ENCODE measurements around the gene SYMPK.

Gene SYMPK

GRCh38 chr19:45895519-45895972, 32.6 kb upstream of the SYMPK start:
- TF ChIP-seq SUZ12 (IDR thresholded peaks at IDR 0.05; ENCODE audit: extremely low read depth, insufficient read depth, insufficient read length) (no peak), ZNF274 (IDR thresholded peaks at IDR 0.05; ENCODE audit: low read depth, low read length) (no peak), YY1 (IDR thresholded peaks at IDR 0.05; ENCODE audit: insufficient read depth, insufficient read length) (no peak)
- no peak for DNase-seq (ENCODE audit: low read depth, low spot score)
- peaks cover 3% of the 10 kb centered on the region for H3K4me1 ChIP-seq (ENCODE audit: insufficient read depth, insufficient read length)
- H3K9me3 ChIP-seq (ENCODE audit: insufficient read depth, low read length) = no peaks in the 10 kb centered on the region
- peaks cover 7% of the 10 kb centered on the region for H3K27me3 ChIP-seq (ENCODE audit: insufficient read depth, insufficient read length)
- no peak overlapping the region for H3K4me3 ChIP-seq (ENCODE audit: insufficient read length, low read depth)
- no peak overlapping the region for H3K9ac ChIP-seq (ENCODE audit: insufficient read length, low read depth)
- H3K36me3 ChIP-seq (ENCODE audit: insufficient read depth, insufficient read length, low read length) = peaks cover 3% of the 10 kb centered on the region

- TF ChIP-seq YY1 (IDR thresholded peaks at IDR 0.05; ENCODE audit: insufficient read depth, insufficient read length) = no peak
- no peak for TF ChIP-seq SUZ12 (IDR thresholded peaks at IDR 0.05; ENCODE audit: extremely low read depth, insufficient read depth, insufficient read length)
- TF ChIP-seq ZNF274 (IDR thresholded peaks at IDR 0.05; ENCODE audit: low read depth, low read length) = no peak
Measured at GRCh38 chr19:45890877-45891276, 27.9 kb upstream of the SYMPK start.

GRCh38 chr19:45889210-45889885, 26.4 kb upstream of the SYMPK start:
- Histone ChIP-seq H3K9me3 (ENCODE audit: insufficient read depth, low read length) (no peaks in the 10 kb centered on the region; the same call in 1 of the 2 replicates), H3K27me3 (ENCODE audit: insufficient read depth, insufficient read length) (no peaks in the 10 kb centered on the region), H3K9ac (ENCODE audit: insufficient read length, low read depth) (no peak overlapping the region), H3K4me1 (ENCODE audit: insufficient read depth, insufficient read length) (peaks cover 4% of the 10 kb centered on the region), H3K36me3 (ENCODE audit: insufficient read depth, insufficient read length, low read length) (peaks cover 7% of the 10 kb centered on the region), H3K4me3 (ENCODE audit: insufficient read length, low read depth) (no peak overlapping the region)
- TF ChIP-seq ZNF274 (IDR thresholded peaks at IDR 0.05; ENCODE audit: low read depth, low read length) = no peak
- TF ChIP-seq SUZ12 (IDR thresholded peaks at IDR 0.05; ENCODE audit: extremely low read depth, insufficient read depth, insufficient read length) = no peak
- TF ChIP-seq YY1 (IDR thresholded peaks at IDR 0.05; ENCODE audit: insufficient read depth, insufficient read length) = no peak
- DNase-seq (ENCODE audit: low read depth, low spot score) = no peak

More at GRCh38 chr19:45890877-45891276, 27.9 kb upstream of the SYMPK start:
- H3K4me3 ChIP-seq (ENCODE audit: insufficient read length, low read depth) = no peak overlapping the region
- H3K27me3 ChIP-seq (ENCODE audit: insufficient read depth, insufficient read length) = no peaks in the 10 kb centered on the region
- no peak overlapping the region for H3K9ac ChIP-seq (ENCODE audit: insufficient read length, low read depth)
- DNase-seq (ENCODE audit: low read depth, low spot score) = no peak
- H3K4me1 ChIP-seq (ENCODE audit: insufficient read depth, insufficient read length) = peaks cover 3% of the 10 kb centered on the region
- H3K9me3 ChIP-seq (ENCODE audit: insufficient read depth, low read length) = no peaks in the 10 kb centered on the region
- H3K36me3 ChIP-seq (ENCODE audit: insufficient read depth, insufficient read length, low read length) = no peaks in the 10 kb centered on the region

GRCh38 chr19:45887200-45887710, 24.3 kb upstream of the SYMPK start:
- no peak for TF ChIP-seq ZNF274 (IDR thresholded peaks at IDR 0.05; ENCODE audit: low read depth, low read length)
- no peak for TF ChIP-seq SUZ12 (IDR thresholded peaks at IDR 0.05; ENCODE audit: extremely low read depth, insufficient read depth, insufficient read length)
- TF ChIP-seq YY1 (IDR thresholded peaks at IDR 0.05; ENCODE audit: insufficient read depth, insufficient read length) = no peak
- Histone ChIP-seq H3K4me3 (ENCODE audit: insufficient read length, low read depth) (peak overlapping the region; percentile 83), H3K4me1 (ENCODE audit: insufficient read depth, insufficient read length) (peaks cover 11% of the 10 kb centered on the region), H3K27me3 (ENCODE audit: insufficient read depth, insufficient read length) (no peaks in the 10 kb centered on the region), H3K36me3 (ENCODE audit: insufficient read depth, insufficient read length, low read length) (peaks cover 15% of the 10 kb centered on the region), H3K9me3 (ENCODE audit: insufficient read depth, low read length) (no peaks in the 10 kb centered on the region; the same call in 1 of the 2 replicates), H3K9ac (ENCODE audit: insufficient read length, low read depth) (peak overlapping the region; percentile 80)
- no peak for DNase-seq (ENCODE audit: low read depth, low spot score)

GRCh38 chr19:45886427-45887199, 23.7 kb upstream of the SYMPK start:
- Histone ChIP-seq H3K36me3 (ENCODE audit: insufficient read depth, insufficient read length, low read length) (peaks cover 15% of the 10 kb centered on the region), H3K4me1 (ENCODE audit: insufficient read depth, insufficient read length) (peaks cover 13% of the 10 kb centered on the region), H3K4me3 (ENCODE audit: insufficient read length, low read depth) (peak overlapping the region; percentile 83), H3K9me3 (ENCODE audit: insufficient read depth, low read length) (no peaks in the 10 kb centered on the region; the same call in 1 of the 2 replicates), H3K27me3 (ENCODE audit: insufficient read depth, insufficient read length) (no peaks in the 10 kb centered on the region), H3K9ac (ENCODE audit: insufficient read length, low read depth) (peak overlapping the region; percentile 80)
- DNase-seq (ENCODE audit: low read depth, low spot score) = peak; percentile 70
- no peak for TF ChIP-seq SUZ12 (IDR thresholded peaks at IDR 0.05; ENCODE audit: extremely low read depth, insufficient read depth, insufficient read length)
- TF ChIP-seq ZNF274 (IDR thresholded peaks at IDR 0.05; ENCODE audit: low read depth, low read length) = no peak
- TF ChIP-seq YY1 (IDR thresholded peaks at IDR 0.05; ENCODE audit: insufficient read depth, insufficient read length) = no peak

- no peaks in the 10 kb centered on the region; the same call in 1 of the 2 replicates for H3K9me3 ChIP-seq (ENCODE audit: insufficient read depth, low read length)
- DNase-seq (ENCODE audit: low read depth, low spot score) = peak; percentile 77
- H3K4me1 ChIP-seq (ENCODE audit: insufficient read depth, insufficient read length) = peaks cover 16% of the 10 kb centered on the region
- peak within 1 kb of the TSS; percentile 83 for H3K4me3 ChIP-seq (ENCODE audit: insufficient read length, low read depth)
- H3K27me3 ChIP-seq (ENCODE audit: insufficient read depth, insufficient read length) = no peaks in the 10 kb centered on the region
- peak within 1 kb of the TSS; percentile 92 for H3K9ac ChIP-seq (ENCODE audit: insufficient read length, low read depth)
- no peak for TF ChIP-seq SUZ12 (IDR thresholded peaks at IDR 0.05; ENCODE audit: extremely low read depth, insufficient read depth, insufficient read length)
- no peak for TF ChIP-seq YY1 (IDR thresholded peaks at IDR 0.05; ENCODE audit: insufficient read depth, insufficient read length)
- no peak for TF ChIP-seq ZNF274 (IDR thresholded peaks at IDR 0.05; ENCODE audit: low read depth, low read length)
- peaks cover 15% of the 10 kb centered on the region for H3K36me3 ChIP-seq (ENCODE audit: insufficient read depth, insufficient read length, low read length)
Measured at GRCh38 chr19:45885556-45886426, 22.8 kb upstream of the SYMPK start, which contains the start of gene IRF2BP1. Gene IRF2BP1, minus strand, starts transcription at chr19:45886141. Its CDS starts 367 bp downstream, at chr19:45885774.

Measured in NT2/D1 (cell line).